Spleen (tissue), 11 donors: Measurements from ENCODE around the gene ARHGEF7. TPM values are rescaled to one million over a fixed set of nuclear protein-coding genes. Genes with fewer than 3 reads are reported as not detected.
A peak's percentile ranks its signal among the peaks of the same experiment; 100 is the strongest.

Experiments used
- DNase-seq: peaks from one replicate; pipeline ENCODE4 v3.0.0-alpha.2; 2020
- H3K27ac ChIP-seq, 8 donors: fragments of 200-600 bp; sonication (generic) in 7 of 8; 1 replicate in 4 of 8; 2 replicates in 4 of 8; pipeline versions ENCODE4 v1.5.0 to v1.8.0; 2016 to 2021; ENCODE audit warnings: inconsistent platforms in 4 of 8, mild to moderate bottlenecking in 4 of 8, moderate library complexity in 1 of 8
- H3K27me3 ChIP-seq, 7 donors: fragments of 200-600 bp; sonication (generic) in 6 of 7; replicated peaks in 1 of 7; 1 replicate in 4 of 7; 2 replicates in 3 of 7; pipeline versions ENCODE4 v1.5.0 to v1.8.0; 2016 to 2021; ENCODE audit warnings: inconsistent platforms in 3 of 7, mild to moderate bottlenecking in 1 of 7
- H3K36me3 ChIP-seq, 6 donors: fragments of 200-600 bp; sonication (generic) in 5 of 6; 1 replicate in 4 of 6; 2 replicates in 2 of 6; pipeline versions ENCODE4 v1.5.0 to v1.8.0; 2016 to 2021; ENCODE audit warnings: inconsistent platforms in 2 of 6
- H3K4me1 ChIP-seq, 6 donors: fragments of 200-600 bp; sonication (generic) in 5 of 6; 1 replicate in 3 of 6; 2 replicates in 3 of 6; pipeline versions ENCODE4 v1.5.0 to v1.8.0; 2016 to 2021; ENCODE audit warnings: inconsistent platforms in 3 of 6
- H3K4me3 ChIP-seq, 8 donors: fragments of 200-600 bp; sonication (generic) in 7 of 8; 1 replicate in 4 of 8; 2 replicates in 4 of 8; pipeline versions ENCODE4 v1.5.0 to v1.8.0; 2016 to 2021; ENCODE audit warnings: inconsistent platforms in 4 of 8, mild to moderate bottlenecking in 4 of 8, moderate library complexity in 2 of 8
- H3K9me3 ChIP-seq, 8 donors: fragments of 200-600 bp; sonication (generic) in 7 of 8; 1 replicate in 4 of 8; 2 replicates in 4 of 8; pipeline versions ENCODE4 v1.5.0 to v1.8.0; 2016 to 2021; ENCODE audit warnings: inconsistent platforms in 4 of 8
- CTCF ChIP-seq, 11 experiments: fragments of 200-600 bp in 7 of 11; fragments of 450-650 bp in 4 of 11; sonication (generic) in 4 of 11; IDR thresholded peaks in 8 of 11; conservative IDR thresholded peaks in 3 of 11; 1 replicate in 7 of 11; 2 replicates in 4 of 11; pipeline versions ENCODE4 v1.4.0 to v1.8.0; 2016 to 2021; ENCODE audit warnings: antibody characterized with exemption in 11 of 11, inconsistent platforms in 4 of 11, mild to moderate bottlenecking in 1 of 11
- POLR2A ChIP-seq, 3 donors: fragments of 450-650 bp; IDR thresholded peaks; one replicate each; pipeline ENCODE4 v1.5.1; 2017; ENCODE audit warnings: antibody characterized with exemption in 3 of 3, mild to moderate bottlenecking in 1 of 3
- POLR2AphosphoS5 ChIP-seq, 3 donors: sonication (generic); formaldehyde crosslinking; IDR thresholded peaks; one replicate each; pipeline ENCODE4 v1.5.1; 2017; ENCODE audit warnings: antibody characterized with exemption in 3 of 3
- WGBS, 5 donors: extraction: QIAGEN DNeasy Blood & Tissue Kit in 3 of 5; methylation state at CpG; one replicate each; pipeline versions ENCODE4 v1.1.5 to v1.1.7; 2013 to 2018; 5-methylcytosine and 5-hydroxymethylcytosine counted together
- intact Hi-C: fragments of 100-400 bp; cut with DNase I; formaldehyde crosslinking; loops from one replicate; pipeline ENCODE4 v1.15.0; 2023; ENCODE audit warnings: low total_unique reads
- polyA plus RNA-seq, 3 donors: library from polyadenylated mRNA; stranded (reverse); fragments of 200-250 nt; gene quantifications; one replicate each; pipeline ENCODE4 v1.2.1, GENCODE V29; 2013
- total RNA-seq, 7 donors: library from RNA; depleted of rRNA in 3 of 7; stranded (reverse); fragments of >200 nt in 3 of 7; fragmentation: NEBNext Ultra II Directional in 4 of 7; extraction: Animal tissue kit (Norgen Biotek cat#: 25700) in 4 of 7; gene quantifications; one replicate each; pipeline versions ENCODE4 v1.1.0 to v1.2.1, GENCODE V29; 2016 to 2021
- donor health status: healthy with polysubstance abuse.
- donor health status: DM: no; HTN: no; CAD: no; lungs with moderate emphysema.
- donor health status: DM: no; HTN: no; CAD: no.
- donor health status: Bipolar disorder and iron deficiency.
- donor health status: healthy.
- donor health status: DM: no; HTN: no; CAD: no.
- donor health status: DM: yes; HTN: yes; CAD: no.

Gene ARHGEF7
- total and polyA plus RNA-seq, 10 donors: 18.0 to 192 (median 114) TPM

- WGBS, 5 donors: 67 to 83% (median 82%) methylated on average over 5 of the region's 5 CpGs
- intact Hi-C loops: no loop called here
- Histone ChIP-seq H3K27ac (peak overlapping the region in 7 of 8 donors; percentile 26 to 62 (median 31)), H3K4me3 (no peak overlapping the region), H3K9me3 (no peaks in the 10 kb centered on the region), H3K4me1 (peaks cover 0 to 82% (median 43%) of the 10 kb centered on the region in 6 donors), H3K27me3 (no peaks in the 10 kb centered on the region), H3K36me3 (peaks cover 0 to 51% (median 0%) of the 10 kb centered on the region in 6 donors)
- TF ChIP-seq CTCF (IDR thresholded peaks at IDR 0.05 in 8 of 11, conservative IDR thresholded peaks at IDR 0.05 in 3 of 11): no peak
- TF ChIP-seq POLR2A (IDR thresholded peaks at IDR 0.05): no peak
- no peak for TF ChIP-seq POLR2AphosphoS5 (IDR thresholded peaks at IDR 0.05)
- no peak for DNase-seq
Observed at GRCh38 chr13:111161601-111162600, 46.8 kb downstream of the ARHGEF7 start.

GRCh38 chr13:111165241-111166010, 50.3 kb downstream of the ARHGEF7 start:
- Histone ChIP-seq H3K4me1 (peaks cover 0 to 85% (median 50%) of the 10 kb centered on the region in 6 donors), H3K27me3 (no peaks in the 10 kb centered on the region), H3K36me3 (peaks cover 0 to 56% (median 0%) of the 10 kb centered on the region in 6 donors), H3K4me3 (no peak overlapping the region), H3K27ac (no peak overlapping the region), H3K9me3 (no peaks in the 10 kb centered on the region)
- WGBS, 5 donors: 79 to 88% (median 84%) methylated on average over 8 to 10 of the region's 10 CpGs
- no peak for DNase-seq
- TF ChIP-seq POLR2A (IDR thresholded peaks at IDR 0.05) (no peak), POLR2AphosphoS5 (IDR thresholded peaks at IDR 0.05) (no peak), CTCF (IDR thresholded peaks at IDR 0.05 in 8 of 11, conservative IDR thresholded peaks at IDR 0.05 in 3 of 11) (no peak)
- intact Hi-C loops: no loop called here

- DNase-seq: no peak
- no peaks in the 10 kb centered on the region for H3K27me3 ChIP-seq
- H3K4me3 ChIP-seq: no peak overlapping the region
- H3K9me3 ChIP-seq: no peaks in the 10 kb centered on the region
- peaks cover 0 to 52% (median 2%) of the 10 kb centered on the region in 6 donors for H3K36me3 ChIP-seq
- peak overlapping the region in 4 of 8 donors; percentile 3 to 40 (median 16) for H3K27ac ChIP-seq
- H3K4me1 ChIP-seq: peaks cover 0 to 88% (median 48%) of the 10 kb centered on the region in 6 donors
- intact Hi-C loops: no loop called here
- TF ChIP-seq POLR2AphosphoS5 (IDR thresholded peaks at IDR 0.05) (peak in 1 of 3 donors; percentile 38), POLR2A (IDR thresholded peaks at IDR 0.05) (no peak), CTCF (IDR thresholded peaks at IDR 0.05 in 8 of 11, conservative IDR thresholded peaks at IDR 0.05 in 3 of 11) (no peak)
- 36 to 61% (median 56%) methylated on average over 11 of the region's 11 CpGs for WGBS, 5 donors
Observed at GRCh38 chr13:111166882-111167675, 52.0 kb downstream of the ARHGEF7 start.
